Common myeloid progenitor, CD34-positive (primary cell): ENCODE data around the gene EVA1C.

Experiments used
- CTCF ChIA-PET: fragments of 350-600 bp; sonication (Branson Sonifier 250); formaldehyde crosslinking; loops from one replicate; lab custom pipeline; 2021; ENCODE audit warnings: antibody characterized with exemption; lab: Charles Lee
- POLR2A ChIA-PET: fragments of 350-600 bp; sonication (Branson Sonifier 250); formaldehyde crosslinking; loops from one replicate; lab custom pipeline; 2021; ENCODE audit warnings: antibody characterized with exemption; lab: Charles Lee
- DNase-seq, 3 donors: peaks; one replicate each; pipeline versions ENCODE4 v3.0.0 to v3.0.0-alpha.2; 2013
- H3K27ac ChIP-seq, 2 experiments: 1 replicate in 1 of 2; 2 replicates in 1 of 2; pipeline ENCODE4 v1.7.0; 2013; ENCODE audit warnings: inconsistent platforms in 2 of 2, low read length in 2 of 2, mild to moderate bottlenecking in 2 of 2, low read depth in 1 of 2, moderate library complexity in 1 of 2; ENCODE audit not compliant: severe bottlenecking in 2 of 2, insufficient read depth in 1 of 2, poor library complexity in 1 of 2
- H3K27me3 ChIP-seq, 5 experiments: replicated peaks in 2 of 5; 1 replicate in 3 of 5; 2 replicates in 2 of 5; pipeline versions ENCODE4 v1.6.1 to v1.7.0; 2013; ENCODE audit warnings: low read length in 4 of 5, mild to moderate bottlenecking in 2 of 5, moderate library complexity in 2 of 5, inconsistent platforms in 1 of 5; ENCODE audit not compliant: insufficient read depth in 5 of 5, control insufficient read depth in 4 of 5
- H3K36me3 ChIP-seq, 4 experiments: 1 replicate in 2 of 4; 2 replicates in 2 of 4; pipeline versions ENCODE4 v1.6.1 to v1.7.0; 2013; ENCODE audit warnings: low read length in 3 of 4, control low read depth in 1 of 4, mild to moderate bottlenecking in 1 of 4; ENCODE audit not compliant: control insufficient read depth in 4 of 4, insufficient read depth in 4 of 4
- H3K4me1 ChIP-seq, 4 experiments: 1 replicate in 3 of 4; 2 replicates in 1 of 4; pipeline versions ENCODE4 v1.6.1 to v1.7.1; 2013; ENCODE audit warnings: low read length in 3 of 4, mild to moderate bottlenecking in 3 of 4, control low read depth in 1 of 4, inconsistent platforms in 1 of 4, moderate library complexity in 1 of 4; ENCODE audit not compliant: control insufficient read depth in 4 of 4, insufficient read depth in 4 of 4; ENCODE audit errors: control extremely low read depth in 1 of 4
- H3K4me3 ChIP-seq, 7 experiments: 1 replicate in 4 of 7; 2 replicates in 3 of 7; pipeline versions ENCODE4 v1.5.1 to v1.7.0; 2013; ENCODE audit warnings: mild to moderate bottlenecking in 7 of 7, low read length in 6 of 7, moderate library complexity in 6 of 7, inconsistent platforms in 2 of 7, low read depth in 2 of 7, control low read depth in 1 of 7; ENCODE audit not compliant: insufficient read depth in 4 of 7, control insufficient read depth in 1 of 7; ENCODE audit errors: extremely low read depth in 1 of 7
- H3K9me3 ChIP-seq, 5 experiments: 1 replicate in 4 of 5; 2 replicates in 1 of 5; pipeline versions ENCODE4 v1.6.1 to v1.7.1; 2013; ENCODE audit warnings: low read length in 4 of 5, mild to moderate bottlenecking in 2 of 5, inconsistent platforms in 1 of 5, low read depth in 1 of 5, moderate library complexity in 1 of 5; ENCODE audit not compliant: control insufficient read depth in 4 of 5, insufficient read depth in 2 of 5; ENCODE audit errors: control extremely low read depth in 1 of 5
- WGBS: methylation state at CpG from one replicate; pipeline ENCODE4 v1.1.5; 2013; ENCODE audit not compliant: insufficient coverage; 5-methylcytosine and 5-hydroxymethylcytosine counted together

The EVA1C gene

DNA sequence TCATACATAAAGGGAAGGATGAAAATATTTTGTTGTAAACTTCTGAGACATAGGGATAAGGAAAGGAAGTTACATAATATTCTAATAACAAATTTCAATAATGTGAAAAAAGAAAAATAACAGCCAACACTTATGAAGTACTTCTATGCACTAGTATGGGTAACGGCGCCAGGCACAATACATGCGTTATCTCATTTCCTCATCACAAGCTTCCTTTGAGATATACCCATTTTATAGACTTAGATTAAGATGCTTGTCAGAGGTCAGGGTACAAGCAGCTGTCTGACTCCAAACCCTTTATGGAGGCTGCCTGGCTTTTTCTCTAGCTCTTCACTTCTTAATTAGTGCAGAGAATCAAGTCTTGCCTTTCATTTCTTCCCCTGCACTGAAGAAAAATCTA, 131.5 kb downstream of the EVA1C start:
- peaks cover 0 to 3% (median under 1%) of the 10 kb centered on the region in 4 experiments for H3K4me1 ChIP-seq
- ChIA-PET CTCF (interaction anchor here (0.6 kb wide), 1 partner anchor 16 kb away, joined by 3 read pairs; no protein-coding TSS in a partner anchor), POLR2A (no interaction called here)
- H3K36me3 ChIP-seq = no peaks in the 10 kb centered on the region
- H3K27ac ChIP-seq = no peak overlapping the region
- no peaks in the 10 kb centered on the region for H3K27me3 ChIP-seq
- DNase-seq = no peak
- H3K9me3 ChIP-seq = no peaks in the 10 kb centered on the region
- no peak overlapping the region for H3K4me3 ChIP-seq
- no CpG with 5 or more reads among the region's 3 CpGs for WGBS

- no peaks in the 10 kb centered on the region for H3K27me3 ChIP-seq
- no peak overlapping the region for H3K4me3 ChIP-seq
- no peaks in the 10 kb centered on the region for H3K36me3 ChIP-seq
- DNase-seq = no peak
- CTCF ChIA-PET = no interaction called here
- POLR2A ChIA-PET = no interaction called here
- H3K27ac ChIP-seq = no peak overlapping the region
- WGBS = 93% methylated on average over 4 of the region's 4 CpGs
- H3K4me1 ChIP-seq = peaks cover 0 to 8% (median 6%) of the 10 kb centered on the region in 4 experiments
- H3K9me3 ChIP-seq = no peaks in the 10 kb centered on the region
Measured at GRCh38 chr21:32544697-32545096, 132.2 kb downstream of the EVA1C start.

DNA sequence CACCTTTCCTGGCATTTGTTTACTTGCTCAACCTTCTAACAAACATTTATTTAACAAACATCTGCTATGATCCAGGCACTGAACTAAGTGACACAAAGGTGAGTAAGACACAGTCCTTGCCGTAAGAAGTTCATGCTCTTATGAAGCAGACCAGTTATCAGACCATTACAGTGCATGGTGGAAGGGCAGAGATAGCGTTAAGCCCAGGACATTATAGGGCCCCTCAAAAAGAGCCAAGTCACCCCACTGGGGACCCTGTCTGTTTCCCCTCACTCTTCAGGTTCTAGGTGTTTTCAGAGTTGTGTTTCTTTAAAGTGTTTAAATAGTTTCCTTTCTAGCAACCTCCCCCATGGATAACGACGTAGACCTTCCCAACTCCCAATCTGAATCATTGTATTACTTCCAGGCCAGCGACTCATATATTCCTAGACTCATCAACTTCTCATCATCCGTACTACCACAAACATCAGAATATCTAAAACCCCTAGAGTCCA, 133.5 kb downstream of the EVA1C start:
- CTCF ChIA-PET = no interaction called here
- no peaks in the 10 kb centered on the region for H3K9me3 ChIP-seq
- H3K4me1 ChIP-seq = peaks cover 0 to 11% (median 8%) of the 10 kb centered on the region in 4 experiments
- DNase-seq = peak in 2 of 3 donors; percentile 9 to 39
- POLR2A ChIA-PET = no interaction called here
- H3K27ac ChIP-seq = no peak overlapping the region
- 100% methylated on average over 5 of the region's 6 CpGs for WGBS
- H3K27me3 ChIP-seq = no peaks in the 10 kb centered on the region
- no peaks in the 10 kb centered on the region for H3K36me3 ChIP-seq
- H3K4me3 ChIP-seq = no peak overlapping the region

GRCh38 chr21:32547018-32547417, 134.5 kb downstream of the EVA1C start:
- Histone ChIP-seq H3K36me3 (no peaks in the 10 kb centered on the region), H3K4me1 (peaks cover 0 to 11% (median 8%) of the 10 kb centered on the region in 4 experiments), H3K4me3 (no peak overlapping the region), H3K27ac (no peak overlapping the region), H3K9me3 (no peaks in the 10 kb centered on the region), H3K27me3 (peaks cover 0 to 4% (median 0%) of the 10 kb centered on the region in 5 experiments)
- no peak for DNase-seq
- ChIA-PET POLR2A (no interaction called here), CTCF (no interaction called here)
- 100% methylated on average over 2 of the region's 4 CpGs for WGBS

- H3K36me3 ChIP-seq = no peaks in the 10 kb centered on the region
- DNase-seq = no peak
- H3K27ac ChIP-seq = no peak overlapping the region
- H3K4me3 ChIP-seq = no peak overlapping the region
- POLR2A ChIA-PET = no interaction called here
- WGBS = 56% methylated on average over 7 of the region's 8 CpGs
- H3K9me3 ChIP-seq = no peaks in the 10 kb centered on the region
- CTCF ChIA-PET = interaction anchor here (0.8 kb wide), 1 partner anchor 9 kb away, joined by 3 read pairs; no protein-coding TSS in a partner anchor
- peaks cover 0 to 11% (median 8%) of the 10 kb centered on the region in 4 experiments for H3K4me1 ChIP-seq
- H3K27me3 ChIP-seq = peaks cover 0 to 4% (median 0%) of the 10 kb centered on the region in 5 experiments
Measured at GRCh38 chr21:32548978-32549377, 136.5 kb downstream of the EVA1C start.

DNA sequence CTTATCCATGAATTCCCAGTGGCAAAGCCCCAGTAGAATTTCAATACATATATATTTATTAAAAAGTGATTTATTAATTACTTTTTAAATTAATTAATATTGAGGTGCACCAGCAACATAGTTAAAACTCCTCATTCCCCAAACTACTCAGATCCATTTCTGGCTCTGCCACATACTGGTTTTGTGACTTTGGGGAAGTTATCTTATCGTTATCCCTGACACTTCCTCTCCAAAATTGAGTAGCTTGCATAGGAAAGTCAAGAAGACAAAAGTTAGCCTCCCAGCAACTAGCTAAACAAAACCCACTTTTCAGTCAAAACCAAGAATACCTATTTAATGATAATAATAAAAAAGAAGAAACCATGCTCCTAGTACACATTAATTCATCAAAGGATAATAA, 136.9 kb downstream of the EVA1C start:
- Histone ChIP-seq H3K4me1 (peaks cover 0 to 11% (median 8%) of the 10 kb centered on the region in 4 experiments), H3K27ac (no peak overlapping the region), H3K4me3 (no peak overlapping the region), H3K27me3 (peaks cover 0 to 4% (median 0%) of the 10 kb centered on the region in 5 experiments), H3K36me3 (no peaks in the 10 kb centered on the region), H3K9me3 (no peaks in the 10 kb centered on the region)
- CTCF ChIA-PET = interaction anchor here (0.8 to 1.1 kb wide), 2 partner anchors 10 to 18 kb away, joined by 3 read pairs; no protein-coding TSS in a partner anchor
- 0% methylated on average over 1 of the region's 1 CpG for WGBS
- peak; percentile 25 to 66 (median 54) for DNase-seq
- POLR2A ChIA-PET = no interaction called here

GRCh38 chr21:32549886-32550285, 137.4 kb downstream of the EVA1C start:
- DNase-seq = no peak
- WGBS = 100% methylated on average over 3 of the region's 3 CpGs
- Histone ChIP-seq H3K27ac (no peak overlapping the region), H3K4me1 (peaks cover 0 to 11% (median 8%) of the 10 kb centered on the region in 4 experiments), H3K9me3 (no peaks in the 10 kb centered on the region), H3K4me3 (no peak overlapping the region), H3K36me3 (no peaks in the 10 kb centered on the region), H3K27me3 (peaks cover 0 to 4% (median 0%) of the 10 kb centered on the region in 5 experiments)
- CTCF ChIA-PET = interaction anchor here (0.8 to 1.1 kb wide), 2 partner anchors 10 to 17 kb away, joined by 3 read pairs; no protein-coding TSS in a partner anchor
- POLR2A ChIA-PET = no interaction called here
